HepG2 (cell line): ENCODE data around the gene ZNF169. TPM values are rescaled to one million over a fixed set of nuclear protein-coding genes. Genes with fewer than 3 reads are reported as not detected.
"Not testable (repeated sequence)": the region's sequence is repeated elsewhere in the genome, so short reads cannot be mapped to it uniquely, and the experiment has no call there.

Source experiments
- ATAC-seq: fragments of 200-7000 bp; cut with Tn5 transposase; 3 replicates; pipeline ENCODE4 v1.9.1; 2020; ENCODE audit warnings: mild to moderate bottlenecking, moderate library complexity
- BruUV-seq: library from RNA; stranded (reverse); fragments of 400-500 nt; replicated peaks from 2 replicates; lab custom pipeline; 2021; lab: Mats Ljungman, UMichigan
- CTCF ChIA-PET: fragments of 300-600 bp; formaldehyde crosslinking; extraction: SDS; loops from one replicate; lab custom pipeline; 2021; ENCODE audit warnings: low total read pairs, inconsistent platforms, low intra/inter-chr PET ratio; lab: Yijun Ruan, JAX
- POLR2A ChIA-PET: fragments of 350-600 bp; sonication (Branson Sonifier 250); formaldehyde crosslinking; loops from one replicate; lab custom pipeline; 2020; ENCODE audit warnings: antibody characterized with exemption, inconsistent platforms; lab: Yijun Ruan, JAX
- DNase-seq: peaks from one replicate; pipeline ENCODE4 v3.0.0-alpha.2; 2015; ENCODE audit warnings: low spot score
- FAIRE-seq: peaks from 3 replicates; lab custom pipeline; 2011; peaks lifted over from hg19 to GRCh38; lab: Jason Lieb, UNC
- H2AFZ ChIP-seq: one replicate; pipeline ENCODE4 v1.6.1; 2011; ENCODE audit warnings: low read length, inconsistent platforms
- H3K27ac ChIP-seq: fragments of 300-600 bp; 3 replicates; pipeline ENCODE4 v1.8.0; 2011; ENCODE audit warnings: mixed run types, mild to moderate bottlenecking, mixed read lengths, low read length, inconsistent platforms; ENCODE audit not compliant: insufficient read depth; ENCODE audit errors: extremely low read length
- H3K27me3 ChIP-seq, 2 experiments: fragments of 200-600 bp in 1 of 2; 2 replicates in 1 of 2; 3 replicates in 1 of 2; pipeline versions ENCODE4 v1.6.0 to v1.8.0; 2011; ENCODE audit warnings: low read length in 2 of 2, mild to moderate bottlenecking in 2 of 2, moderate library complexity in 2 of 2, inconsistent platforms in 1 of 2; ENCODE audit not compliant: insufficient read depth in 2 of 2, control insufficient read depth in 1 of 2
- H3K36me3 ChIP-seq, 2 experiments: fragments of 200-600 bp in 1 of 2; replicated peaks in 1 of 2; 2 replicates in 1 of 2; 3 replicates in 1 of 2; pipeline versions ENCODE4 v1.5.1 to v1.8.0; 2011; ENCODE audit warnings: low read length in 2 of 2, inconsistent platforms in 1 of 2; ENCODE audit not compliant: insufficient read depth in 2 of 2, control insufficient read depth in 1 of 2
- H3K4me1 ChIP-seq: 2 replicates; pipeline ENCODE4 v1.5.1; 2012; ENCODE audit warnings: low read length, inconsistent platforms; ENCODE audit not compliant: insufficient read depth
- H3K4me2 ChIP-seq: 2 replicates; pipeline ENCODE4 v1.6.0; 2011; ENCODE audit warnings: low read depth, low read length, inconsistent platforms
- H3K4me3 ChIP-seq, 3 experiments: fragments of 200-600 bp in 1 of 3; sonication (generic), shearing (Covaris generic) in 1 of 3; replicated peaks in 1 of 3; 2 replicates each; pipeline ENCODE4 v1.5.1; 2011 to 2016; ENCODE audit warnings: low read length in 3 of 3, inconsistent platforms in 2 of 3, low read depth in 2 of 3, mild to moderate bottlenecking in 2 of 3, control low read depth in 1 of 3, mixed read lengths in 1 of 3; ENCODE audit not compliant: insufficient read depth in 1 of 3
- H3K79me2 ChIP-seq: one replicate; pipeline ENCODE4 v1.6.1; 2011; ENCODE audit warnings: low read length, inconsistent platforms; ENCODE audit not compliant: insufficient read depth
- H3K9ac ChIP-seq: 2 replicates; pipeline ENCODE4 v1.6.0; 2011; ENCODE audit warnings: mild to moderate bottlenecking, low read depth, low read length, inconsistent platforms; ENCODE audit not compliant: insufficient read depth
- H3K9me3 ChIP-seq: 2 replicates; pipeline ENCODE4 v1.5.1; 2012; ENCODE audit warnings: mild to moderate bottlenecking, low read length
- H4K20me1 ChIP-seq: 2 replicates; pipeline ENCODE4 v1.6.0; 2011; ENCODE audit warnings: inconsistent platforms, mild to moderate bottlenecking, low read length, moderate library complexity; ENCODE audit not compliant: insufficient read depth
- ATF7 ChIP-seq, 2 experiments: fragments of 450-650 bp in 1 of 2; sonication (generic) in 1 of 2; formaldehyde crosslinking in 1 of 2; IDR thresholded peaks; 2 replicates each; pipeline versions ENCODE4 v1.4.0 to v1.6.1; 2016 to 2020; ENCODE audit warnings: antibody characterized with exemption in 1 of 2, mild to moderate bottlenecking in 1 of 2, missing genetic modification reagents in 1 of 2
- HDAC2 ChIP-seq: sonication (generic); formaldehyde crosslinking; IDR thresholded peaks from 2 replicates; pipeline ENCODE4 v1.4.0; 2020; ENCODE audit warnings: missing genetic modification reagents
- MED1 ChIP-seq: sonication (generic); formaldehyde crosslinking; IDR thresholded peaks from 2 replicates; pipeline ENCODE4 v1.4.0; 2020; ENCODE audit warnings: missing genetic modification reagents
- NR2F6 ChIP-seq, 2 experiments: IDR thresholded peaks; 2 replicates each; pipeline ENCODE4 v1.6.1; 2016; ENCODE audit warnings: antibody characterized with exemption in 1 of 2, mild to moderate bottlenecking in 1 of 2
- YEATS2 ChIP-seq: sonication (generic); formaldehyde crosslinking; IDR thresholded peaks from 2 replicates; pipeline ENCODE4 v1.4.0; 2020; ENCODE audit warnings: missing genetic modification reagents, borderline replicate concordance
- ZFP36 ChIP-seq: fragments of 150-350 bp; IDR thresholded peaks from 2 replicates; pipeline ENCODE4 v1.6.1; 2018; ENCODE audit warnings: borderline replicate concordance, low read length, low read depth; ENCODE audit not compliant: partially characterized antibody
- ZKSCAN5 ChIP-seq: sonication (generic); formaldehyde crosslinking; IDR thresholded peaks from 2 replicates; pipeline ENCODE4 v1.5.1; 2020; ENCODE audit warnings: mild to moderate bottlenecking, missing genetic modification reagents
- ZNF33A ChIP-seq: sonication (generic); formaldehyde crosslinking; IDR thresholded peaks from 2 replicates; pipeline ENCODE4 v1.5.1; 2020; ENCODE audit warnings: missing genetic modification reagents, mild to moderate bottlenecking, moderate library complexity, borderline replicate concordance
- ZNF773 ChIP-seq: sonication (generic); formaldehyde crosslinking; IDR thresholded peaks from 2 replicates; pipeline ENCODE4 v1.4.0; 2020; ENCODE audit warnings: missing genetic modification reagents, borderline replicate concordance
- WGBS: methylation state at CpG from one replicate; pipeline ENCODE4 v1.1.6; 2017; ENCODE audit warnings: low lambda C conversion rate; 5-methylcytosine and 5-hydroxymethylcytosine counted together
- in situ Hi-C: cut with HindIII; loops from 2 replicates; pipeline ENCODE4 v1.10.0; 2017; ENCODE audit warnings: low pct_unique_long_range_greater_than_20kb; ENCODE audit not compliant: extremely low pct_ligation_motif_present
- intact Hi-C: fragments of 100-400 bp; cut with micrococcal nuclease; formaldehyde crosslinking; loops from one replicate; pipeline ENCODE4 v1.10.0; 2022; ENCODE audit not compliant: unreplicated experiment
- polyA plus RNA-seq, 8 experiments: library from polyadenylated mRNA; depleted of rRNA in 3 of 8; stranded (reverse) in 7 of 8; unstranded in 1 of 8; fragments of >200 nt; fragmentation: Illumina TruSeq in 4 of 8; extraction: Trizol in 4 of 8; gene quantifications; 2 replicates each; pipeline versions ENCODE4 v1.2.1 to v1.2.3, GENCODE V29; 2011 to 2016; ENCODE audit warnings: low read depth in 4 of 8, missing spikeins in 1 of 8, mixed read lengths in 1 of 8; ENCODE audit not compliant: insufficient read depth in 1 of 8
- total RNA-seq, 5 experiments: library from RNA; depleted of rRNA; stranded (reverse); fragments of >200 nt; fragmentation: Illumina TruSeq; extraction: Trizol; gene quantifications; 2 replicates each; pipeline ENCODE4 v1.2.3, GENCODE V29; 2016; ENCODE audit warnings: low read depth in 1 of 5
- TF ChIP-seq, protein P1 (sequence below): IDR thresholded peaks from 2 replicates; pipeline ENCODE4 v1.6.1; 2016; ENCODE audit warnings: control low read depth

ZNF169 gene
- total and polyA plus RNA-seq, 2 of the 13 experiments (the other 11 are each of a cell fraction or from before 2014, with no cell fraction given) = 2.1 to 6.3 TPM

DNA sequence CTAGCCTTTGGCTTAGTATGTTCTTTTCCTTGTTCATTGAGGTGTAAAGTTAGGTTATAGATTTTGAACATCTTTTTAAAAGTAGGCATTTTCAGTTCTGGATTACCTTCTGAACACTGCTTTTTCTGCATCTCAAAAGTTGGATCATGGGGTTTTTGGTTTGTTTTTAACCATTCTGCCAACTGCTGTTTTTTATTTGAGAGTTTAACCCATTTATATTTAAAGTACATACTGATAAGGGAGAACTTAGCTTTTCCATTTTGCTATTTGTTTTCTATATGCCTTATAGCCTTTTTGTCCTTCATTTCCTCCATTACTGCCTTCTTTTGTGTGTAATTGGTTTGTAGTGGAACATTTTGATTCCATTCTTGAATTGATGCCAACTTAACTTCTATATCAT lies 30.5 kb upstream of the ZNF169 start (continued):
- TF ChIP-seq HDAC2 (CRISPR knock-in tag) (no peak), NR2F6 (IDR thresholded peaks at IDR 0.05) (no peak), NR2F6 (CRISPR knock-in tag; IDR thresholded peaks at IDR 0.05) (no peak), ZKSCAN5 (CRISPR knock-in tag) (no peak), ZFP36 (no peak)
- TF ChIP-seq, protein P1, sequence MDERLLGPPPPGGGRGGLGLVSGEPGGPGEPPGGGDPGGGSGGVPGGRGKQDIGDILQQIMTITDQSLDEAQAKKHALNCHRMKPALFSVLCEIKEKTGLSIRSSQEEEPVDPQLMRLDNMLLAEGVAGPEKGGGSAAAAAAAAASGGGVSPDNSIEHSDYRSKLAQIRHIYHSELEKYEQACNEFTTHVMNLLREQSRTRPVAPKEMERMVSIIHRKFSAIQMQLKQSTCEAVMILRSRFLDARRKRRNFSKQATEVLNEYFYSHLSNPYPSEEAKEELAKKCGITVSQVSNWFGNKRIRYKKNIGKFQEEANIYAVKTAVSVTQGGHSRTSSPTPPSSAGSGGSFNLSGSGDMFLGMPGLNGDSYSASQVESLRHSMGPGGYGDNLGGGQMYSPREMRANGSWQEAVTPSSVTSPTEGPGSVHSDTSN (CRISPR knock-in tag) = no peak

DNA sequence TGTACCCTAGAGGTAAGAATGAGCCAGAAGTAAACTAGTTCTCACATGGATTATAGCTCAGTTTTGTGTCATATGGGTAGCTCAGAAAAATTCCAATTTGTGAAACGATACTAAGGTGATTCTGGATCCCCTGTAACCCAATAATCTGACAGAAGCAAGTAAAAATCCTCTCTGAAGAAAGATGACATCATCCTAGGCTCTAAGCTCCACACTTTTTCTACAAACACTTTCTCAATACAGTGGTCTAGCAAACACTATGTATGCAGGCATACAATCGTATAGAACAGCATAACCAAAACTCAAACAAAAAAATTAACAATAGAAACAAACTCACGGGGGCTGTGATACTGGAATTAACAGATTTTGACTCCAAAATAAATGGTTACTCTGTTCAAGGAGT lies 26.7 kb upstream of the ZNF169 start:
- 6% methylated on average over 3 of the region's 3 CpGs for WGBS
- Histone ChIP-seq H3K9me3 (no peaks in the 10 kb centered on the region), H3K4me3 (no peak overlapping the region), H3K4me2 (no peak overlapping the region), H4K20me1 (no peaks in the 10 kb centered on the region)
- POLR2A ChIA-PET = no interaction called here
- no peak for DNase-seq
- no peak for FAIRE-seq
- intact Hi-C loops = no loop called here
- TF ChIP-seq MED1 (CRISPR knock-in tag) = no peak
- no peak for TF ChIP-seq ZNF773 (CRISPR knock-in tag)
- TF ChIP-seq YEATS2 (CRISPR knock-in tag) = no peak
- TF ChIP-seq ATF7 (IDR thresholded peaks at IDR 0.05) = peak; percentile 91
- TF ChIP-seq ATF7 (CRISPR knock-in tag; IDR thresholded peaks at IDR 0.05) = no peak
- TF ChIP-seq ZNF33A = no peak
- TF ChIP-seq, all 625 proteins: peak for 1
- no peaks in the 10 kb centered on the region for H3K36me3 ChIP-seq
- no peak overlapping the region for H2AFZ ChIP-seq
- no peak for ATAC-seq
- H3K27ac ChIP-seq = no peak overlapping the region
- BruUV-seq = no TSS peak
- no peaks in the 10 kb centered on the region for H3K4me1 ChIP-seq
- no peak overlapping the region for H3K9ac ChIP-seq
- CTCF ChIA-PET = no interaction called here
- in situ Hi-C loops = no loop called here
- H3K79me2 ChIP-seq = no peaks in the 10 kb centered on the region
- no peaks in the 10 kb centered on the region for H3K27me3 ChIP-seq

DNA sequence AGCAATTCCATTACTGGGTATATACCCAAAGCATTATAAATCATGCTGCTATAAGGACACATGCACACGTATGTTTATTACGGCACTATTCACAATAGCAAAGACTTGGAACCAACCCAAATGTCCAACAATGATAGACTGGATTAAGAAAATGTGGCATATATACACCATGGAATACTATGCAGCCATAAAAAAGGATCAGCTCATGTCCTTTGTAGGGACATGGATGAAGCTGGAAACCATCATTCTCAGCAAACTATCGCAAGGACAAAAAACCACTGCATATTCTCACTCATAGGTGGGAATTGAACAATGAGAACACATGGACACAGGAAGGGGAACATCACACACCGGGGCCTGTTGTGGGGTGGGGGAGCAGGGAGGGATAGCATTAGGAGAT lies 18.0 kb upstream of the ZNF169 start:
- H3K9ac ChIP-seq, H4K20me1 ChIP-seq, H3K79me2 ChIP-seq, H3K4me1 ChIP-seq, DNase-seq, H3K27me3 ChIP-seq, intact Hi-C loops, H3K4me3 ChIP-seq, H2AFZ ChIP-seq, CTCF ChIA-PET, BruUV-seq, in situ Hi-C loops, POLR2A ChIA-PET, FAIRE-seq, ATAC-seq, H3K36me3 ChIP-seq, H3K27ac ChIP-seq, H3K4me2 ChIP-seq, H3K9me3 ChIP-seq: not testable (repeated sequence)
- WGBS = 47% methylated on average over 4 of the region's 4 CpGs
